Activated CD8-positive, alpha-beta memory T cell treated with anti-CD3 and anti-CD28 coated beads for 4 hours (primary cell): ENCODE data around the gene ACKR2.

Source experiments
- DNase-seq, 2 donors: peaks; one replicate each; pipeline ENCODE4 v3.0.0-alpha.2; 2020; ENCODE audit warnings: low read depth in 2 of 2

Gene ACKR2

GRCh38 chr3:42809202-42809601 is at the start of gene ACKR2:
Gene ACKR2, plus strand, starts transcription at chr3:42809445. Its CDS starts 55,058 bp downstream, at chr3:42864503.
- no peak for DNase-seq

- DNase-seq: no peak
Observed at GRCh38 chr3:42762046-42762724, 47.1 kb upstream of the ACKR2 start.

- no peak for DNase-seq
Observed at GRCh38 chr3:42763021-42763420, 46.2 kb upstream of the ACKR2 start.

- DNase-seq: no peak
Observed at GRCh38 chr3:42764115-42764514, 45.1 kb upstream of the ACKR2 start.

GRCh38 chr3:42764561-42765295 is 44.5 kb upstream of the ACKR2 start:
- no peak for DNase-seq

GRCh38 chr3:42769477-42770131 is 39.6 kb upstream of the ACKR2 start:
- DNase-seq: no peak

- no peak for DNase-seq
Observed at GRCh38 chr3:42771271-42771670, 38.0 kb upstream of the ACKR2 start.

- DNase-seq: peak; percentile 80 to 85
Observed at GRCh38 chr3:42772670-42773408, 36.4 kb upstream of the ACKR2 start, which contains the start of gene CCDC13. Gene CCDC13, minus strand, starts transcription at chr3:42773253. Its CDS starts 14,908 bp downstream, at chr3:42758345.

- no peak for DNase-seq
Observed at GRCh38 chr3:42773409-42773751, 35.9 kb upstream of the ACKR2 start.

- DNase-seq: no peak
Observed at GRCh38 chr3:42778644-42779043, 30.6 kb upstream of the ACKR2 start.

GRCh38 chr3:42780398-42780797 is 28.8 kb upstream of the ACKR2 start:
- DNase-seq: no peak

GRCh38 chr3:42780892-42781700 is 28.1 kb upstream of the ACKR2 start:
- DNase-seq: no peak

- no peak for DNase-seq
Observed at GRCh38 chr3:42786212-42786611, 23.0 kb upstream of the ACKR2 start.

GRCh38 chr3:42786631-42787030 is 22.6 kb upstream of the ACKR2 start:
- DNase-seq: no peak

GRCh38 chr3:42790714-42791229 is 18.5 kb upstream of the ACKR2 start:
- DNase-seq: no peak

GRCh38 chr3:42795621-42796181 is 13.5 kb upstream of the ACKR2 start:
- no peak for DNase-seq

GRCh38 chr3:42796332-42796885 is 12.8 kb upstream of the ACKR2 start:
- no peak for DNase-seq

GRCh38 chr3:42799376-42799775 is 9.9 kb upstream of the ACKR2 start:
- no peak for DNase-seq

GRCh38 chr3:42800251-42800650 is 9.0 kb upstream of the ACKR2 start:
- no peak for DNase-seq

GRCh38 chr3:42801048-42801620 is 8.1 kb upstream of the ACKR2 start:
- no peak for DNase-seq
